Astrocyte of the cerebellum (primary cell): Measurements from ENCODE around the gene SORL1-AS1.

Experiments used
- DNase-seq: peaks from one replicate; pipeline ENCODE4 v3.0.0-alpha.2; 2011; ENCODE audit warnings: low read depth
- H3K4me3 ChIP-seq: 2 replicates; pipeline ENCODE4 v1.5.1; 2011; ENCODE audit warnings: mild to moderate bottlenecking, low read depth, low read length, moderate library complexity
- in situ Hi-C: cut with HindIII; loops from 2 replicates; pipeline ENCODE4 v1.10.0; 2017; ENCODE audit warnings: low sequenced_read_pairs
- TF ChIP-seq, protein P1 (sequence below): IDR thresholded peaks from 2 replicates; pipeline ENCODE4 v1.5.1; 2012; ENCODE audit warnings: low read length, low read depth, moderate library complexity, mild to moderate bottlenecking; ENCODE audit errors: missing control alignments

SORL1-AS1 gene

DNA sequence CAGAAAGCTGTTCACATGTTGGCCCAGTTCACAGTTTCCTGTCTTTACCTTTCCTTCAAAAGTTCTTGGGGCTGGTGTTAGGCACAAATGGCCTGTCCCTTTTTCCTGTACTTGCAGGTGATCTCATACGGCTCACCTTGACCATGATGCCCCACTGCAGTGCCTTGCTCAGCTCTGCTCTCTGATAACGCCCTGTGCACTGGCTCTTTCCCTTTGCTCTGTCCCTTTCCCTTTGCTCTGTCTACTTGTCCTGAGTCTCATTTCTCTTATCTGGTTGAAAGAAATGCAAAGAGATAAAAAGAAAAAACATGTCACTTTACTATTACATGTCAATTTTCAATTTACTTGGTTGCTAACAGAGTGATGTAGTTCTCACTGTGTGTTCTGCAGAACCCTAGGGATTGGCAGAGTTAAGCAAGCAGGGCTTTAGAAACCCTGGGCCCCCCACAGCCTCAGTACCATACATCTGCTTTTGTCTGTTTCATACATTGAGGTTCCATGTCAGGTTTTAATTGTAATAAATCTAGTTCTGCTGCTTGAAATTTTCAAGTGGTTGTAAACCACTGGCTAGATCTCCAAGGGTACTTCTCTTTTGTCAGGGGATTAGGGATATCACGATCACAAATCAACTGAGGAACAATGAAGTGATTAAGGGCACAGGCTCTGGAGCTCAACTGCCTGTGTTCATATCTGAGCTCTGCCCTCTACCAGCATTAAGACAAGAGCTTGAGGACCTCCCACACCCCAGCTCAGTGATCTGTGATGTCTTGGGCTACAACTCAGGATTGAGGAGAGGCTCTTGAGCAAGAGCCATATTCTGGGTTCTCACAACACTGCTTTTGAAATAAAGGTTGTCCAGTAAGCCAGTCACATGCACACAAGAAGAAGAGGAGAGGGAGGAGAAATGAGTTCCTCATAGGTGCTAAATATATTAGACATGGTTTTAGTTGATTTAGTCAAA lies 16.9 kb downstream of the SORL1-AS1 start:
- TF ChIP-seq, protein P1, sequence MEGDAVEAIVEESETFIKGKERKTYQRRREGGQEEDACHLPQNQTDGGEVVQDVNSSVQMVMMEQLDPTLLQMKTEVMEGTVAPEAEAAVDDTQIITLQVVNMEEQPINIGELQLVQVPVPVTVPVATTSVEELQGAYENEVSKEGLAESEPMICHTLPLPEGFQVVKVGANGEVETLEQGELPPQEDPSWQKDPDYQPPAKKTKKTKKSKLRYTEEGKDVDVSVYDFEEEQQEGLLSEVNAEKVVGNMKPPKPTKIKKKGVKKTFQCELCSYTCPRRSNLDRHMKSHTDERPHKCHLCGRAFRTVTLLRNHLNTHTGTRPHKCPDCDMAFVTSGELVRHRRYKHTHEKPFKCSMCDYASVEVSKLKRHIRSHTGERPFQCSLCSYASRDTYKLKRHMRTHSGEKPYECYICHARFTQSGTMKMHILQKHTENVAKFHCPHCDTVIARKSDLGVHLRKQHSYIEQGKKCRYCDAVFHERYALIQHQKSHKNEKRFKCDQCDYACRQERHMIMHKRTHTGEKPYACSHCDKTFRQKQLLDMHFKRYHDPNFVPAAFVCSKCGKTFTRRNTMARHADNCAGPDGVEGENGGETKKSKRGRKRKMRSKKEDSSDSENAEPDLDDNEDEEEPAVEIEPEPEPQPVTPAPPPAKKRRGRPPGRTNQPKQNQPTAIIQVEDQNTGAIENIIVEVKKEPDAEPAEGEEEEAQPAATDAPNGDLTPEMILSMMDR: no peak
- no peak overlapping the region for H3K4me3 ChIP-seq
- in situ Hi-C loops: no loop called here
- no peak for DNase-seq

- in situ Hi-C loops: no loop called here
- DNase-seq: no peak
- no peak overlapping the region for H3K4me3 ChIP-seq
- TF ChIP-seq, protein P1: no peak
Observed at GRCh38 chr11:121435132-121435531, 17.6 kb downstream of the SORL1-AS1 start.

GRCh38 chr11:121431820-121432526 lies 20.8 kb downstream of the SORL1-AS1 start:
- no peak overlapping the region for H3K4me3 ChIP-seq
- DNase-seq: no peak
- TF ChIP-seq, protein P1: no peak
- in situ Hi-C loops: no loop called here

DNA sequence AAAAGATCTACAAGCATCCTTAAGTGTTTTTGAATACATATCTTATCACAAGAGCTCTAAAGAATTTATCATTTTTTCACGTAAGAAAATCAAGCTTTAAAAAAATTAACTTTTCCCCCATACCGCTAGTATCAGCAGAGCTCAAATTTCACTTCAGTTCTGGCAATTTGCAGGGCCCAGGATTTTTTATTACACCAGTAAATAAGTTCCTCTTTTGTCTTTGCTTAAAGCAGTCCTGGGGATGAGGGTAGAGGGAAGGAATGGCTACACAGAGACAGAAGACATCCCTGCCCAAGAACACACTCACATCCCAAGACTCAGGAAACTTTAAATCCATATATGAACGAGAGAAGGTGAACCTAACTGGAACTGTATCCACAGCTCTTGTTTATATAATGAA lies 23.2 kb downstream of the SORL1-AS1 start:
- H3K4me3 ChIP-seq: no peak overlapping the region
- no peak for DNase-seq
- TF ChIP-seq, protein P1: no peak
- in situ Hi-C loops: no loop called here

DNA sequence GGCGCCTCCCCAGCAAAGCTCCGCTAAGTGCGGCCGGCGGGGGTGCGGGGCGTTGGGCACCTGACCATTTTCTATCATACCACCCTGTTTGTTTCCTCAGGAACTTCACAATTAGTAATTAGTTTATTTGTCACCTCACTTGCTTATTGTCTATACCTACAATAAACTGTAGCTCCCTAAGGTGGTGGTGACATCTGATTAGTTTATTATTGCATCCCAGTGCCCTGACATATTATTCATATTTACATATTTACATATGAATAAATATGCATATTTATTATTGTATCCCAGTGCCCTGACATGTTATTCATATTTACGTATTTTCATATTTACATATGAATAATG lies 25.4 kb downstream of the SORL1-AS1 start:
- TF ChIP-seq, protein P1: no peak
- DNase-seq: no peak
- in situ Hi-C loops: no loop called here
- no peak overlapping the region for H3K4me3 ChIP-seq

- in situ Hi-C loops: no loop called here
- peak overlapping the region; percentile 9 for H3K4me3 ChIP-seq
- DNase-seq: no peak
- TF ChIP-seq, protein P1: no peak
Observed at GRCh38 chr11:121426476-121427399, 26.0 kb downstream of the SORL1-AS1 start.
